GOT3 (cell line): ENCODE data around the gene EIF1B.

Experiments
- DNase-seq: peaks from one replicate; lab custom pipeline; 2025; ENCODE audit warnings: mixed read lengths; lab: John Stamatoyannopoulos, UW

EIF1B gene

GRCh38 chr3:40308725-40309417, 636 bp upstream of the EIF1B start:
- no peak for DNase-seq

GRCh38 chr3:40309925-40310695, 603 bp downstream of the EIF1B start:
- no peak for DNase-seq

GRCh38 chr3:40310705-40311104, 1.2 kb downstream of the EIF1B start:
- DNase-seq: no peak

GRCh38 chr3:40312661-40313226, 3.2 kb downstream of the EIF1B start:
- no peak for DNase-seq

GRCh38 chr3:40313975-40314860, 4.7 kb downstream of the EIF1B start:
- no peak for DNase-seq

GRCh38 chr3:40317061-40317855, 7.8 kb downstream of the EIF1B start:
- no peak for DNase-seq

- no peak for DNase-seq
Observed at GRCh38 chr3:40321818-40322217, 12.3 kb downstream of the EIF1B start.

- DNase-seq: no peak
Observed at GRCh38 chr3:40323946-40324345, 14.4 kb downstream of the EIF1B start.

- DNase-seq: no peak
Observed at GRCh38 chr3:40324621-40325020, 15.1 kb downstream of the EIF1B start.

- DNase-seq: no peak
Observed at GRCh38 chr3:40325465-40325864, 16.0 kb downstream of the EIF1B start.

- no peak for DNase-seq
Observed at GRCh38 chr3:40328374-40328773, 18.9 kb downstream of the EIF1B start.

GRCh38 chr3:40329071-40329470, 19.6 kb downstream of the EIF1B start:
- DNase-seq: no peak

- no peak for DNase-seq
Observed at GRCh38 chr3:40332684-40333083, 23.2 kb downstream of the EIF1B start.

- no peak for DNase-seq
Observed at GRCh38 chr3:40333416-40333815, 23.9 kb downstream of the EIF1B start.

- DNase-seq: no peak
Observed at GRCh38 chr3:40333852-40334251, 24.3 kb downstream of the EIF1B start.

- no peak for DNase-seq
Observed at GRCh38 chr3:40336101-40336500, 26.6 kb downstream of the EIF1B start.

GRCh38 chr3:40336511-40337135, 27.1 kb downstream of the EIF1B start:
- no peak for DNase-seq

GRCh38 chr3:40337136-40338108, 27.9 kb downstream of the EIF1B start:
- no peak for DNase-seq

- DNase-seq: no peak
Observed at GRCh38 chr3:40339871-40340270, 30.4 kb downstream of the EIF1B start.
